GM18870 (cell line): Measurements from ENCODE around the gene SLC22A23.
"Not testable (repeated sequence)": the region's sequence is repeated elsewhere in the genome, so short reads cannot be mapped to it uniquely, and the experiment has no call there.

Experiments used
- ATAC-seq: cut with Tn5 transposase; IDR thresholded peaks from one replicate; pipeline ENCODE4 v1.9.1; 2021; ENCODE audit warnings: moderate library complexity; ENCODE audit not compliant: unreplicated experiment

The SLC22A23 gene

DNA sequence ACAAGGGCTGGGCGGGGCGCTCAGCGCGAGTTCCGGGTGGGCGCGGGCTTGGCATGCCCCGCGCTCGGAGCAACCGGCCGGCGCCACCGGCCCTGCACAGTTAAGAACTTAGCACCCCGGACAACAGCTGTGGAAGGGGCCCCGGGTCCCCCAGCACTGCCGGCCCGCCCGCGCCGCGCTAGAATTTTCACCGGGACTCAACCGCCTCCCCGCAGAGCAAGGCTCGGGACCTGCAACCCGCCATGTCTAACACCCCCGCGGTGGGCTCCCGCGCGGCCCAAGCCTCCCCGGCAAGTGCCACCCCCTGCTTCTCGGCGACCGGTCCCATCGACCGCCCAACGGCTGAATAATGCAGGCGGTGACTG, 203.3 kb downstream of the SLC22A23 start:
- no peak for ATAC-seq

GRCh38 chr6:3252861-3253596, 203.8 kb downstream of the SLC22A23 start:
- ATAC-seq: no peak

DNA sequence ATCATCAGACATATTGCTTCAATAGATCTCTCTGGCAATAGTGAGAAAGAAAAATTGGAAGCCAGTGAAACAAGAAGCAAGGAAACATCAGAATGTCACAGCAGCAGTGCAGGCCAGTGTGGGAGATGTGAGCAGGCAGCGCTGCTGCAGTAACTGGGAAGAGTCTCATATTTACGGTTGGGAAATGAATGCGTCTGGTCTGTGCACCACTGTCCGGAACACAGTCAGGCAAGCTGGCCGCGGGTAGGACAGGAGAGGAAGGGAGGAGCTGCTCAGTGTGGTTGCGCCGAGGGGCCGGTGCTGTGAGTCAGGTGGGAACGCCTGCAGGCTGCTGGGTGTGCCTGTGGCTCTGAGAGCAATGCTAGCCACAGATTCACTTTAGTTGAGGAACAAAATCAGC, 204.5 kb downstream of the SLC22A23 start:
- ATAC-seq: no peak

DNA sequence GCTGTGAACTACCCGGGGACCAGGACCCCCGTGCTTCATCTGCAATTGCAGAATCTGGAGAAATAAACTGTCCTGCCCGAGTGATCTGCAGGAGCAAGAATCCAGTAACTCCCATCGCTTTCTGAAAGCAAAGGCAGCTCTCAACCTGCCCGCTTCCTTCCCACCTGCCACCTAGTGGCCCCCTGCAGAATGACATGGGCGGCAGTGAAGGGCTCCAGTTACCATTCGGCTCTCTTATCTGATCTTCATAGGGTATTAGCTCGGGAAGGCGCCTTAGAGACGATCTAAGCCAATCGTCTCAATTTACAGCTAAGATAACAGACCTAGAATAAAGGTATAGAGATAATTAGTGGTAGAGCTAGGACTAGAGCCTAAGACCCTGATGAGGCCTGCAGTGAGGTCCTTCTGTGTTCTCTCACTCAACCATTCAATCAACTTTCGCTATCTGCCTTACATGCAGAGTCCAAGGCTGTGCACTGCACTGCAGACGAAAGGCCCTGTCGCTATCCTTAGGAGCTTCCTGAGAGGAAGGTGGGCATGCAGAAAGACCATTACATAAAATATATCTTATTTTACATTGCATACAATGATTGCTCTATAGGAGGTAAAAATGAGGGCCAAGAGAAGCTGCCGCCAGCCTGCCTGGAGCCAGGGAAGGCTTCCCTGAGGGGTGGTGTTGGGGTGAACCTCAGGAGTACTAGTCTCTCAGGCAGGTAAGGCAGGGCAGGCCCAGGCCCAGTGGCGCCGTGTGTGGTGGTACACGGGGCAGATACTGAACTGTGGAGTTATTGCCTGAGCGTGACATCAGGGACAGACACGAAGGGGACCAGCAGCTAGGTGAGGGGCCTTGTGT, 205.2 kb downstream of the SLC22A23 start:
- ATAC-seq: peak; percentile 53

DNA sequence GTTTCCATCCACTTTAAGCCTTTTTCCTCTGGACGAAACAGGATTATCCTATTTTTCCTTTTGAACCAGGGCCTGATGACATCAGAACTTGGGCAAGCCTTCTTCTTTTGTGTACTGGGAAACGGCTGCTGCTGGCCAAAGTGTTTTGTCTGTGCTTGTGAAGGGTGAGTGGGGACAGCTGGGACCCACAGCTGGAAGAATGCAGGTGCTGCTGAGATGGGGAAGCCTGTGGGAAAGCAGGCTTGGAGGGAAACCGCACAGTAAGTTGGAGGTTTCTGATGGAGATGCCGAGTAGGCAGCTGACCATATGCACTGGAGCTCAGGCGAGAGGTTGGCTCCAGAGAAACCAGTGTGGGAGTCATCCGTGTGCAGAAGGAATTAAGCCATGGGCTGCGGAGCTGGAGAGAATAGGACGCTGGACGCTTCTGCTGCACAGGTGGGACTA, 206.6 kb downstream of the SLC22A23 start:
- no peak for ATAC-seq

- ATAC-seq: no peak
Observed at GRCh38 chr6:3249821-3250220, 207.0 kb downstream of the SLC22A23 start.

DNA sequence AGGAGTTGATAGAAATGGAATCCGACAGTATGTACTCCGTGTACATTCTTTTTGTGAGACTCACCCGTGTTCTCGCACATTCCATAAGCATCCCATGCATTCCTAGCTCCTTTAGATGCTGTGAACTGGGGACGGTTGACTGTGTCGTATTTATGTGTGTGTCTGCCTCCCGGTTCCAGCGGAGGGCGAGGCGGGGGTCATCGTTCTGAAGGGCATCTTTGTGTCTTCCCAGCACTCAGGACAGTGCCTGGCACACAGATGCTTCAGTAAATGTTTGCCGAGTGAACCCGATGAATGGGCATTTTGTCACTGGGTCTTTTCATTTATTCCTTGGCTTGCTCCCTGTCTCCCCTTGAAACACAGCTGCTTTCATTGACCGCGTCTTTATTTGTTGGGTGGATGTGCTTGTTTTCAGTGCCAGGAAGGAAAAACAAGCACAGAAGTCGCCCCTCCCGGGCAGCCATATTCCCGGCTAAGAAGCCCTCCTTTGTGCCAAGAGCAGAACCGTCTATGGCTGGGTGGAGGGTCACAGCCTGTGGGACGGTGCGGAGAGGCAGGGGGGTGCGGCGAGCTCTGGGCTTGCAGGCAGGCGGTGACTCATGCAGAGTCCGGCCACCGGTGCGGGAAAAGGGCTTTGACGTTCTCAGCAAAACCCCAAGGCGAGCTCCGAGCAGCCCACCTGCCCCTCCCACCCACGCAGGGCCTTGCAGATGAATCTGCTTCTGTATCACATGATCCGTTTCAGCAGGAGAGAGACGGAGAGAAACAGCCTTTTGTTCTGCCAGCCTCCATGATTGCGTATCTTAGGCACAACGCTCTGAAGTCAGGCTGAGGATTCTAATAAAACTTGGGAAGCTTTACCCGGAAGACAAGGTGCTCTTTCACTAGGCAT, 209.3 kb downstream of the SLC22A23 start:
- no peak for ATAC-seq

- no peak for ATAC-seq
Observed at GRCh38 chr6:3245216-3245615, 211.6 kb downstream of the SLC22A23 start.

DNA sequence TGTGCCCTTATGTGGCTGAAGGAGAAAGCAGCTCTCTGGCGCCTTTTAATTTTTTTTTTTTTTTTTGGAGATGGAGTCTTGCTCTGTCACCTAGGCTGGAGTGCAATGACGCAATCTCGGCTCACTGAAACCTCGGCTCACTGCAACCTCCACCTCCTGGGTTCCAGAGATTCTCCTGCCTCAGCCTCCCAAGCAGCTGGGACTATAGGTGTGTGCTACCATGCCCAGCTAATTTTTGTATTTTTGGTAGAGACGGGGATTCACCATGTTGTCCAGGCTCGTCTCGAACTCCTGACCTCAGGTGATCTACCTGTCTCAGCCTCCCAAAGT, 212.1 kb downstream of the SLC22A23 start:
- not testable (repeated sequence) for ATAC-seq

GRCh38 chr6:3244003-3244831, 212.6 kb downstream of the SLC22A23 start:
- ATAC-seq: no peak

- no peak for ATAC-seq
Observed at GRCh38 chr6:3242768-3243167, 214.1 kb downstream of the SLC22A23 start.

- ATAC-seq: not testable (repeated sequence)
Observed at GRCh38 chr6:3241745-3242144, 215.1 kb downstream of the SLC22A23 start.

DNA sequence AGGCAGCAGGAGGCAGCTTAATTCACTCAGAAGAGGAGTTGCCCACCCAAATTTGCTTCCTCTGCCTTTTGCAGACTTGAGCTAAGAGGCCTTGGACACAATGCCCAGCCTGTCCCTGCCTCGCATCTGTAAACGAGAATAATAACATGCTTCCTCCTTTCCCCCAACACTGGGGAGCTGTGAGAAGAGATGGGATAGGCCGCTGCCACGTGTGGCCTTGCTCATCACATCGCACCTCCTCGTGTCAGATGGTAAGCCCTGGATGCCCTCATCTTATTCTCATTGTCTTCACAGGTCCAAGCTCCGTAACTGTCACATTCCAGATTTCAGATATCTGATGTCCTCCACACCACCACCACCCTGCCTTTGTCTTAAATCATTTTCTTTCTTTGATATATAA, 216.3 kb downstream of the SLC22A23 start:
- no peak for ATAC-seq

- ATAC-seq: no peak
Observed at GRCh38 chr6:3239110-3239830, 217.6 kb downstream of the SLC22A23 start.

DNA sequence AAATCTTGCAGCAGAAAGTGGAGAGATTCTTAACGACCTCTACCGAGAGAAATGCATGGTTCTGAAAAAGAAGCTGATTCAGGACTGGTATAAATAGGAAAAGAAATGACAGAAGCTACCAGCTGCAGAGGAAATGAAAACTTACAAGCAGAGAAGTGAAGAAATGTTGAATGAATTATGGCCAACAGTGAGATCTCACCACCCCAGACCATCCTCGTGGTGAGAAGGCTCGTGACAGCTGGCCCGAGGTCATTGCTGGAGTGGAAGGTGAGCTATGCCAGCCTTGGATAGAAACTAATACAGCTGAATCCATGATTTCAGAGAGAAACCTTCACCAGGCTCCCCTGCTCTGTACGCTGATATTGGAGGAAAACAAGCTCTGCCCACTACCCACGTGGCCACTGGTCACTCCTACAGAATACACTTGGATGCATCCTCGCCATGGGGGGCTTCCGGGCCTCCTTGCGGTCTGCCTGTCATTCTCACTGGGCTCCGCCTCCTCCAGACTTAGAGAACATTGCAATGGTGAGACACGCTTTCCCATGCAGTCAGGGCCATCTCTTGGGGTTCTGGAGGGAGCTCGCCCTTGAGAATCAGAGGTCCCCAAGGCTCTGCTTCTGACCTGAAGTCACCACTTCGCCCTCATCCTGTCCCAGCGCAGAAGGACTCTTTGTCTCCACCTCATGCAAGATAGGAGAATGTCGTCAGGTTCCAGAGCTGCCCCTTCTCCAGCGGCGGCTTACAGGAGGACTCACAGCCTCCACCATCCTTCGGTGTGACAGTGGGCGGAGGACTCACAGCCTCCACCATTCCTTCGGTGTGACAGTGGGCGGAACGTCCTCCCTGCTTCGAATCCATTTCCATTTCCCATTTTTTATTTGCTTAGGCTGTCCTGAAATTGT, 218.8 kb downstream of the SLC22A23 start:
- ATAC-seq: no peak

DNA sequence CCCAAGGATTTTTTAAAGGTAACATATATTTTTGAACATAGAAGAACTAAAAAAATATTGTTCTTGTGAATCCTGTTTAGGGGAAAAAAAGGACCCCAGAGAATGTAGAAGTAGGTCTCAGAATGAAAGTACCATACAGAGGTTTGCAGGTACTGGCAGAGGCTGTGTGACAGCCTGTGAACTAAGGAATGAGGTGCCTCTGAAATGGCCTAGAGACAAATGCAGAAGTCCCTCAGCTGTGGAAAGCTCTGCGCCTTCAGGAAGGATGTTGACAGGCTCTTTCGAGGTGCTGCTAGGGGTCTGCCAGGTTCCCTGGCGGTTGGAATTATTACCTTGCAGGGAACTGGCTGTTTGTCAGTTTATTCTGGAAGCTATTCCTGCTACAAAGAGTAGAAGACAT, 220.8 kb downstream of the SLC22A23 start:
- ATAC-seq: no peak

DNA sequence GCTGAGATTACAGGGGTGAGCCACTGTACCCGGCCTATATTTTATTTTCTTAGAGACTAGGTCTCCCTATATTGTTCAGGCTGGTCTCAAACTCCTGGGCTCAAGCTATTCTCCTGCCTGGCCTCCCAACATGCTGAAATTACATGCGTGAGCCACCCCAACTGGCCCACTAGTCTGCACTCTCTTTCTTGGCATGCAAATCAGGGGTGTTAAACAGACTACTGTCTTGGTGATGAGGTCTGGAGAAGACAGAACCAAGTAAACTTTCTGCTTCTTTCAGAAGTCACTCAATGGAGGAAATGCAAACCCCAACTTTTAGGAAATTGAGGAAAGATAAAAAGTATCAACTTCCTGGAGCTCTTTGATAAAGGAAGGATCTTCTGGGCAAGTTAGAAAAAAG, 221.4 kb downstream of the SLC22A23 start:
- no peak for ATAC-seq

- ATAC-seq: no peak
Observed at GRCh38 chr6:3233904-3234303, 222.9 kb downstream of the SLC22A23 start.

- ATAC-seq: no peak
Observed at GRCh38 chr6:3233321-3233720, 223.5 kb downstream of the SLC22A23 start.
